SK-N-SH treated with all-trans-retinoic acid at 6 μM for 48 hours (cell line): ENCODE data around the gene COL4A1.

Experiments used
- ATAC-seq: fragments of 200-7000 bp; cut with Tn5 transposase; 3 replicates; pipeline ENCODE4 v1.9.1; 2020; ENCODE audit warnings: mild to moderate bottlenecking, moderate library complexity
- ARNTL ChIP-seq: fragments of 450-650 bp; formaldehyde crosslinking; IDR thresholded peaks from 2 replicates; pipeline ENCODE4 v1.5.0; 2020; ENCODE audit warnings: low read depth, mild to moderate bottlenecking, moderate library complexity, borderline replicate concordance
- CREB5 ChIP-seq: fragments of 250-450 bp; sonication (Bioruptor Pico); IDR thresholded peaks from 2 replicates; pipeline ENCODE4 v1.5.1; 2020; ENCODE audit warnings: low read depth, mild to moderate bottlenecking, moderate library complexity
- CSDC2 ChIP-seq: fragments of 250-450 bp; sonication (Bioruptor Pico); IDR thresholded peaks from 2 replicates; pipeline ENCODE4 v1.5.0; 2020; ENCODE audit warnings: mild to moderate bottlenecking, moderate library complexity
- CSRNP3 ChIP-seq: fragments of 250-450 bp; sonication (Bioruptor Pico); IDR thresholded peaks from 2 replicates; pipeline ENCODE4 v1.5.1; 2021; ENCODE audit warnings: mild to moderate bottlenecking, moderate library complexity
- ESRRG ChIP-seq: fragments of 250-450 bp; sonication (Bioruptor Pico); IDR thresholded peaks from 2 replicates; pipeline ENCODE4 v1.6.1; 2021; ENCODE audit warnings: mild to moderate bottlenecking
- GLIS3 ChIP-seq: fragments of 250-450 bp; sonication (Bioruptor Pico); IDR thresholded peaks from 2 replicates; pipeline ENCODE4 v1.5.0; 2020; ENCODE audit warnings: mild to moderate bottlenecking, moderate library complexity
- ISL1 ChIP-seq: fragments of 250-450 bp; sonication (Bioruptor Pico); IDR thresholded peaks from 2 replicates; pipeline ENCODE4 v2.1.2; 2022; ENCODE audit warnings: mild to moderate bottlenecking, moderate library complexity
- POU6F1 ChIP-seq: fragments of 250-450 bp; sonication (Bioruptor Pico); IDR thresholded peaks from 2 replicates; pipeline ENCODE4 v1.8.0; 2021; ENCODE audit warnings: low read depth, mild to moderate bottlenecking, moderate library complexity, borderline replicate concordance
- PPARA ChIP-seq: fragments of 250-450 bp; sonication (Bioruptor Pico); IDR thresholded peaks from 2 replicates; pipeline ENCODE4 v1.5.0; 2020; ENCODE audit warnings: mild to moderate bottlenecking, borderline replicate concordance
- RARB ChIP-seq: fragments of 250-450 bp; sonication (Bioruptor Pico); IDR thresholded peaks from 2 replicates; pipeline ENCODE4 v1.8.0; 2021; ENCODE audit warnings: mild to moderate bottlenecking, moderate library complexity
- SNAI2 ChIP-seq: fragments of 250-450 bp; sonication (Bioruptor Pico); IDR thresholded peaks from 2 replicates; pipeline ENCODE4 v1.5.0; 2020; ENCODE audit warnings: mild to moderate bottlenecking, moderate library complexity
- TCF4 ChIP-seq: fragments of 250-450 bp; sonication (Bioruptor Pico); IDR thresholded peaks from 2 replicates; pipeline ENCODE4 v1.8.0; 2021; ENCODE audit warnings: mild to moderate bottlenecking, moderate library complexity, borderline replicate concordance
- TOX ChIP-seq: fragments of 250-450 bp; sonication (Bioruptor Pico); IDR thresholded peaks from 2 replicates; pipeline ENCODE4 v1.8.0; 2021; ENCODE audit warnings: mild to moderate bottlenecking, moderate library complexity, borderline replicate concordance
- TSHZ2 ChIP-seq: fragments of 250-450 bp; sonication (Bioruptor Pico); IDR thresholded peaks from 2 replicates; pipeline ENCODE4 v1.5.0; 2020; ENCODE audit warnings: mild to moderate bottlenecking, moderate library complexity
- ZC3H10 ChIP-seq: fragments of 250-450 bp; sonication (Bioruptor Pico); IDR thresholded peaks from 2 replicates; pipeline ENCODE4 v1.5.1; 2021; ENCODE audit warnings: mild to moderate bottlenecking, moderate library complexity
- ZFP30 ChIP-seq: fragments of 450-650 bp; formaldehyde crosslinking; IDR thresholded peaks from 2 replicates; pipeline ENCODE4 v1.5.0; 2022; ENCODE audit warnings: mild to moderate bottlenecking, moderate library complexity
- ZNF565 ChIP-seq: fragments of 450-650 bp; formaldehyde crosslinking; conservative IDR thresholded peaks from 2 replicates; pipeline ENCODE4 v1.5.0; 2020; ENCODE audit warnings: low read depth, mild to moderate bottlenecking, moderate library complexity
- ZNF70 ChIP-seq: fragments of 450-650 bp; formaldehyde crosslinking; IDR thresholded peaks from 2 replicates; pipeline ENCODE4 v1.5.0; 2020; ENCODE audit warnings: mild to moderate bottlenecking, moderate library complexity
- ZNF8 ChIP-seq: fragments of 450-650 bp; formaldehyde crosslinking; IDR thresholded peaks from 2 replicates; pipeline ENCODE4 v1.5.0; 2020; ENCODE audit warnings: mild to moderate bottlenecking, moderate library complexity
- TF ChIP-seq, protein P1 (sequence below): fragments of 250-450 bp; sonication (Bioruptor Pico); IDR thresholded peaks from 2 replicates; pipeline ENCODE4 v1.8.0; 2020; ENCODE audit warnings: mild to moderate bottlenecking, moderate library complexity, borderline replicate concordance

The COL4A1 gene

DNA sequence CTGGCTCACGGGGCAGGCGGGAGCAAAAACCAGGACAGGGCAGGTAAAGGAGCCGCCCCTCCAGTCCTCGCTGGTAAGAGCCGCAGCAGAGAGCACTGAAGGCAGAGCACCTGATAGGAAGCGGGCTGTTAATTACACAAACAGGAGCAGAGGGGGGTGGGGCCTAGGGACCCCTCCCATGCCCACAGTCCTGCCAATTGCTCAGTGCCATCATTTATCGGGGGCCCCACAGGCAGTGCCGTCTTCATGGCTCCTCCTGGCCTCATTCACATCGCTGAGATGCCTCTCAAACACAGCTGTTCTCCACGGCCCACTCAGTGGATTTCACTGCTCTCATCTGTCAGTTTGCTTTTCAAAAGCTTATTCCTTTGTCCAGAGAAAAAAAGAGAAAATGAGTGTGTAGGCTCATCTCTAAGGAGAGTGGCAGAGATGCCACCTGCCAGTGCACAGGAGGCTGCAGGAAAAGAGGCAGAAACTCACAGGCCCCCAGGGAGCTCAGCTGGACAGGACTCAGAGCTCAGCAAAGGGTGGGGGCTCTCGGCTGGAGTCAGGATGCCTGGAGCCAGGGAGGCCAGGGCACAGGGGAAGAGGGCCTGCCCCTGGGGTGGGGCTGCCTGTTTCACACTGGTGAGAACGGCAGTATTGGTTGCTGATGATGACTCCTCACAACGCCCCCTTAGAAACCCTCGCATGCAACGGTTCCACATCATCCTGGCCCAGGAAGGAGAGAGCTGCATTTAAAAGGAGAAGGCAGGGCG lies 174.6 kb downstream of the COL4A1 start:
- ATAC-seq = no peak
- no peak for TF ChIP-seq ZFP30 (CRISPR knock-in tag)
- TF ChIP-seq PPARA (CRISPR knock-in tag) = no peak
- no peak for TF ChIP-seq CSDC2
- no peak for TF ChIP-seq ZNF8 (CRISPR knock-in tag)
- TF ChIP-seq POU6F1 (CRISPR knock-in tag) = no peak
- no peak for TF ChIP-seq RARB
- no peak for TF ChIP-seq GLIS3 (CRISPR knock-in tag)
- TF ChIP-seq SNAI2 = no peak
- TF ChIP-seq ZNF565 = no peak
- TF ChIP-seq TSHZ2 (CRISPR knock-in tag) = no peak
- no peak for TF ChIP-seq CREB5 (CRISPR knock-in tag)
- TF ChIP-seq TCF4 (CRISPR knock-in tag) = no peak
- TF ChIP-seq ZC3H10 (CRISPR knock-in tag) = no peak

GRCh38 chr13:110131424-110131823 lies 175.5 kb downstream of the COL4A1 start:
- no peak for ATAC-seq
- no peak for TF ChIP-seq ARNTL
- TF ChIP-seq, protein P1, sequence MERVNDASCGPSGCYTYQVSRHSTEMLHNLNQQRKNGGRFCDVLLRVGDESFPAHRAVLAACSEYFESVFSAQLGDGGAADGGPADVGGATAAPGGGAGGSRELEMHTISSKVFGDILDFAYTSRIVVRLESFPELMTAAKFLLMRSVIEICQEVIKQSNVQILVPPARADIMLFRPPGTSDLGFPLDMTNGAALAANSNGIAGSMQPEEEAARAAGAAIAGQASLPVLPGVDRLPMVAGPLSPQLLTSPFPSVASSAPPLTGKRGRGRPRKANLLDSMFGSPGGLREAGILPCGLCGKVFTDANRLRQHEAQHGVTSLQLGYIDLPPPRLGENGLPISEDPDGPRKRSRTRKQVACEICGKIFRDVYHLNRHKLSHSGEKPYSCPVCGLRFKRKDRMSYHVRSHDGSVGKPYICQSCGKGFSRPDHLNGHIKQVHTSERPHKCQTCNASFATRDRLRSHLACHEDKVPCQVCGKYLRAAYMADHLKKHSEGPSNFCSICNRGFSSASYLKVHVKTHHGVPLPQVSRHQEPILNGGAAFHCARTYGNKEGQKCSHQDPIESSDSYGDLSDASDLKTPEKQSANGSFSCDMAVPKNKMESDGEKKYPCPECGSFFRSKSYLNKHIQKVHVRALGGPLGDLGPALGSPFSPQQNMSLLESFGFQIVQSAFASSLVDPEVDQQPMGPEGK (CRISPR knock-in tag) = no peak
- no peak for TF ChIP-seq TOX
- TF ChIP-seq CREB5 (CRISPR knock-in tag) = no peak
- TF ChIP-seq ISL1 (CRISPR knock-in tag) = no peak
- TF ChIP-seq ZC3H10 (CRISPR knock-in tag) = no peak
- TF ChIP-seq CSDC2 = no peak
- no peak for TF ChIP-seq ZFP30 (CRISPR knock-in tag)

DNA sequence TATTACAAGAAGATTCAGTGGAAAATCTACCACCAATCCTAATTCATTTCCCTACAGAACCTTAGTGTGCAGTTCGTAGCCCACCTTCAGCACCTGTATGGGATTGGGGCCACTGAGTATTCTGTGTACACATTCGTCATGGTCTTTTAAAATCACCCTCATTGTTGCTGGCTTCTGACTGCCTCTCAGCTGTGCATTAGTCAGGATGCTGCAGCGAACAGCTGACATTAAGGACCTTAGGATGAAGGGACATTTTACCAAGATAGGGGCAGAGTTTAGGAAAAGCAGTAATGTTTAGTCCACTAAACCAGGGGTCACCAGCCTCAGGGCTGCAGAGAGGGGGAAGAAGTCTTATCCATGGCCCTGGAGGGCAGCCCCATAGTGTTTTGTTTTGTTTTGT lies 176.5 kb downstream of the COL4A1 start:
- no peak for ATAC-seq
- TF ChIP-seq POU6F1 (CRISPR knock-in tag) (no peak), ZC3H10 (CRISPR knock-in tag) (no peak), CREB5 (CRISPR knock-in tag) (no peak), CSRNP3 (CRISPR knock-in tag) (no peak), ZNF70 (CRISPR knock-in tag) (no peak), CSDC2 (no peak), ZNF565 (no peak), GLIS3 (CRISPR knock-in tag) (no peak), ZNF8 (CRISPR knock-in tag) (no peak), TCF4 (CRISPR knock-in tag) (no peak), TOX (no peak), PPARA (CRISPR knock-in tag) (no peak), ESRRG (CRISPR knock-in tag) (no peak)
- TF ChIP-seq, protein P1 (CRISPR knock-in tag) = no peak
